ENCODE data around the gene MYO1F. TPM values are rescaled to one million over a fixed set of nuclear protein-coding genes. Genes with fewer than 3 reads are reported as not detected.
"Not testable (repeated sequence)": the region's sequence is repeated elsewhere in the genome, so short reads cannot be mapped to it uniquely, and the experiment has no call there.

Gene MYO1F
- total and polyA plus RNA-seq, 3 experiments from 2014 or later: 68.0 to 161 (median 81.3) TPM

GRCh38 chr19:8571006-8571411 lies 6.2 kb downstream of the MYO1F start:
- DNase-seq: peak; percentile 53 to 78 (median 59)
- peak overlapping the region; percentile 87 to 99 (median 94) for H3K27ac Mint-ChIP-seq
- Histone ChIP-seq H3K27ac (ENCODE audit: low read depth, low read length) (peak overlapping the region; percentile 17), H3K36me3 (ENCODE audit: insufficient read depth, low read length) (no peaks in the 10 kb centered on the region), H3K9me3 (ENCODE audit: low read length) (no peaks in the 10 kb centered on the region), H3K4me3 (ENCODE audit: low read length) (peak overlapping the region; percentile 59), H3K27me3 (ENCODE audit: insufficient read depth, low read length, poor library complexity, severe bottlenecking) (no peaks in the 10 kb centered on the region), H3K4me1 (ENCODE audit: insufficient read depth, low read length) (peaks cover 86% of the 10 kb centered on the region)
- peaks cover 0 to 3% of the 10 kb centered on the region in 2 donors for H3K27me3 Mint-ChIP-seq
- peak overlapping the region; percentile 93 to 100 (median 97) for H3K4me3 Mint-ChIP-seq
- ChIA-PET CTCF (interaction anchor here (0.7 to 11.3 kb wide), 14 partner anchors 8 to 228 kb away, joined by 3 to 191 read pairs (median 3); partner anchors contain the start of genes HNRNPM, KANK3, MARCHF2 and MYO1F), POLR2A (interaction anchor here (0.6 to 1.8 kb wide), 9 partner anchors 8 to 158 kb away, joined by 3 to 15 read pairs (median 5); partner anchors contain the start of genes HNRNPM, MARCHF2 and ZNF414)
- peaks cover 73 to 87% (median 78%) of the 10 kb centered on the region in 3 donors for H3K4me1 Mint-ChIP-seq
- H3K9me3 Mint-ChIP-seq: no peaks in the 10 kb centered on the region
- H3K36me3 Mint-ChIP-seq: peaks cover 16 to 41% (median 23%) of the 10 kb centered on the region in 3 donors

GRCh38 chr19:8569066-8569771 lies 8.0 kb downstream of the MYO1F start:
- H3K27ac Mint-ChIP-seq: peak overlapping the region; percentile 74 to 99 (median 94)
- H3K4me1 Mint-ChIP-seq: peaks cover 73 to 90% (median 78%) of the 10 kb centered on the region in 3 donors
- peak overlapping the region; percentile 63 for H3K27ac ChIP-seq (ENCODE audit: low read depth, low read length)

GRCh38 chr19:8567522-8568172 lies 9.6 kb downstream of the MYO1F start:
- DNase-seq: no peak
- ChIA-PET POLR2A (interaction anchor here (0.7 kb wide), 1 partner anchor 37 kb away, joined by 6 read pairs; no protein-coding TSS in a partner anchor), CTCF (interaction anchor here (2.0 to 11.3 kb wide), 2 partner anchors 12 to 22 kb away, joined by 8 to 191 read pairs; partner anchors contain the start of gene MYO1F)
- Histone ChIP-seq H3K9me3 (ENCODE audit: low read length) (no peaks in the 10 kb centered on the region), H3K36me3 (ENCODE audit: insufficient read depth, low read length) (no peaks in the 10 kb centered on the region), H3K27me3 (ENCODE audit: insufficient read depth, low read length, poor library complexity, severe bottlenecking) (no peaks in the 10 kb centered on the region), H3K4me3 (ENCODE audit: low read length) (no peak overlapping the region), H3K4me1 (ENCODE audit: insufficient read depth, low read length) (peaks cover 68% of the 10 kb centered on the region), H3K27ac (ENCODE audit: low read depth, low read length) (no peak overlapping the region)
- H3K9me3 Mint-ChIP-seq: no peaks in the 10 kb centered on the region
- peaks cover 11 to 32% (median 13%) of the 10 kb centered on the region in 3 donors for H3K36me3 Mint-ChIP-seq
- peaks cover 65 to 89% (median 73%) of the 10 kb centered on the region in 3 donors for H3K4me1 Mint-ChIP-seq
- H3K27ac Mint-ChIP-seq: peak overlapping the region; percentile 67 to 99 (median 94)
- H3K27me3 Mint-ChIP-seq: no peaks in the 10 kb centered on the region
- peak overlapping the region; percentile 25 to 100 (median 97) for H3K4me3 Mint-ChIP-seq

More at GRCh38 chr19:8569066-8569771, 8.0 kb downstream of the MYO1F start:
- peaks cover 0 to 3% of the 10 kb centered on the region in 2 donors for H3K27me3 Mint-ChIP-seq
- ChIA-PET POLR2A (interaction anchor here (0.6 to 1.7 kb wide), 11 partner anchors 8 to 179 kb away, joined by 3 to 14 read pairs (median 8); partner anchors contain the start of genes MYO1F, RAB11B and ZNF414), CTCF (interaction anchor here (0.9 to 11.3 kb wide), 8 partner anchors 10 to 156 kb away, joined by 3 to 191 read pairs (median 4); partner anchors contain the start of genes MARCHF2, MYO1F and ZNF414)
- H3K36me3 ChIP-seq (ENCODE audit: insufficient read depth, low read length): no peaks in the 10 kb centered on the region
- peaks cover 19 to 37% (median 23%) of the 10 kb centered on the region in 3 donors for H3K36me3 Mint-ChIP-seq
- peak overlapping the region; percentile 59 for H3K4me3 ChIP-seq (ENCODE audit: low read length)
- H3K9me3 ChIP-seq (ENCODE audit: low read length): no peaks in the 10 kb centered on the region
- no peaks in the 10 kb centered on the region for H3K9me3 Mint-ChIP-seq
- H3K27me3 ChIP-seq (ENCODE audit: insufficient read depth, low read length, poor library complexity, severe bottlenecking): no peaks in the 10 kb centered on the region
- H3K4me3 Mint-ChIP-seq: peak overlapping the region; percentile 77 to 100 (median 97)
- H3K4me1 ChIP-seq (ENCODE audit: insufficient read depth, low read length): peaks cover 81% of the 10 kb centered on the region
- peak; percentile 44 to 92 (median 74) for DNase-seq

GRCh38 chr19:8566855-8567254 lies 10.4 kb downstream of the MYO1F start:
- no peaks in the 10 kb centered on the region for H3K36me3 ChIP-seq (ENCODE audit: insufficient read depth, low read length)
- no peaks in the 10 kb centered on the region for H3K27me3 ChIP-seq (ENCODE audit: insufficient read depth, low read length, poor library complexity, severe bottlenecking)
- POLR2A ChIA-PET: interaction anchor here (0.6 to 0.7 kb wide), 2 partner anchors 36 to 373 kb away, joined by 4 to 6 read pairs; no protein-coding TSS in a partner anchor
- Mint-ChIP-seq H3K27ac (peak overlapping the region in 7 of 8 donors; percentile 23 to 95 (median 85)), H3K4me1 (peaks cover 64 to 85% (median 71%) of the 10 kb centered on the region in 3 donors), H3K27me3 (no peaks in the 10 kb centered on the region), H3K4me3 (peak overlapping the region in 6 of 7 donors; percentile 28 to 100 (median 90)), H3K36me3 (peaks cover 10 to 33% (median 13%) of the 10 kb centered on the region in 3 donors), H3K9me3 (no peaks in the 10 kb centered on the region)
- no peak overlapping the region for H3K27ac ChIP-seq (ENCODE audit: low read depth, low read length)
- no peaks in the 10 kb centered on the region for H3K9me3 ChIP-seq (ENCODE audit: low read length)
- CTCF ChIA-PET: interaction anchor here (11.3 kb wide), 1 partner anchor 12 kb away, joined by 191 read pairs; the partner anchor contains the start of gene MYO1F
- no peak overlapping the region for H3K4me3 ChIP-seq (ENCODE audit: low read length)
- peaks cover 60% of the 10 kb centered on the region for H3K4me1 ChIP-seq (ENCODE audit: insufficient read depth, low read length)
- no peak for DNase-seq

- H3K4me3 Mint-ChIP-seq: peak overlapping the region; percentile 37 to 79 (median 61)
- ChIA-PET POLR2A (interaction anchor here (0.5 to 0.7 kb wide), 2 partner anchors 16 to 115 kb away, joined by 3 to 9 read pairs; no protein-coding TSS in a partner anchor), CTCF (interaction anchor here (11.3 kb wide), 1 partner anchor 14 kb away, joined by 191 read pairs; the partner anchor contains the start of gene MYO1F)
- not testable (repeated sequence) for H3K9me3 ChIP-seq (ENCODE audit: low read length); H3K27me3 ChIP-seq (ENCODE audit: insufficient read depth, low read length, poor library complexity, severe bottlenecking); H3K27me3 Mint-ChIP-seq; H3K36me3 ChIP-seq (ENCODE audit: insufficient read depth, low read length); H3K27ac ChIP-seq (ENCODE audit: low read depth, low read length); DNase-seq; H3K9me3 Mint-ChIP-seq; H3K4me3 ChIP-seq (ENCODE audit: low read length)
- H3K4me1 ChIP-seq (ENCODE audit: insufficient read depth, low read length): peaks cover 46% of the 10 kb centered on the region
- H3K36me3 Mint-ChIP-seq: peaks cover 8 to 33% (median 9%) of the 10 kb centered on the region in 3 donors
- peak overlapping the region; percentile 77 to 96 (median 88) for H3K27ac Mint-ChIP-seq
- peaks cover 56 to 79% (median 77%) of the 10 kb centered on the region in 3 donors for H3K4me1 Mint-ChIP-seq
Observed at GRCh38 chr19:8564866-8565265, 12.4 kb downstream of the MYO1F start.

GRCh38 chr19:8561075-8561764 lies 16.0 kb downstream of the MYO1F start:
- Histone ChIP-seq H3K36me3 (ENCODE audit: insufficient read depth, low read length) (no peaks in the 10 kb centered on the region), H3K4me1 (ENCODE audit: insufficient read depth, low read length) (peaks cover 30% of the 10 kb centered on the region), H3K4me3 (ENCODE audit: low read length) (no peak overlapping the region), H3K9me3 (ENCODE audit: low read length) (no peaks in the 10 kb centered on the region), H3K27me3 (ENCODE audit: insufficient read depth, low read length, poor library complexity, severe bottlenecking) (no peaks in the 10 kb centered on the region), H3K27ac (ENCODE audit: low read depth, low read length) (no peak overlapping the region)
- Mint-ChIP-seq H3K27me3 (no peaks in the 10 kb centered on the region), H3K4me3 (peak overlapping the region in 2 of 7 donors; percentile 38 to 39), H3K4me1 (peaks cover 56 to 76% (median 70%) of the 10 kb centered on the region in 3 donors), H3K9me3 (no peaks in the 10 kb centered on the region), H3K27ac (peak overlapping the region in 7 of 8 donors; percentile 57 to 93 (median 79)), H3K36me3 (peaks cover 0 to 41% (median 8%) of the 10 kb centered on the region in 3 donors)
- ChIA-PET CTCF (interaction anchor here (5.0 kb wide), 1 partner anchor 19 kb away, joined by 43 read pairs; no protein-coding TSS in a partner anchor), POLR2A (no interaction called here)
- DNase-seq: no peak

- Histone ChIP-seq H3K4me3 (ENCODE audit: low read length) (no peak overlapping the region), H3K27ac (ENCODE audit: low read depth, low read length) (no peak overlapping the region), H3K27me3 (ENCODE audit: insufficient read depth, low read length, poor library complexity, severe bottlenecking) (no peaks in the 10 kb centered on the region), H3K9me3 (ENCODE audit: low read length) (no peaks in the 10 kb centered on the region), H3K36me3 (ENCODE audit: insufficient read depth, low read length) (peaks cover 5% of the 10 kb centered on the region), H3K4me1 (ENCODE audit: insufficient read depth, low read length) (peaks cover 19% of the 10 kb centered on the region)
- POLR2A ChIA-PET: interaction anchor here (1.0 to 1.7 kb wide), 4 partner anchors 11 to 44 kb away, joined by 3 to 8 read pairs (median 4); partner anchors contain the start of genes MYO1F and ZNF414
- Mint-ChIP-seq H3K27me3 (peaks cover 0 to 2% of the 10 kb centered on the region in 2 donors), H3K4me3 (peak overlapping the region in 5 of 7 donors; percentile 8 to 60 (median 39)), H3K4me1 (peaks cover 41 to 61% (median 48%) of the 10 kb centered on the region in 3 donors), H3K9me3 (no peaks in the 10 kb centered on the region), H3K36me3 (peaks cover 0 to 52% (median 8%) of the 10 kb centered on the region in 3 donors), H3K27ac (peak overlapping the region; percentile 71 to 94 (median 90))
- DNase-seq: no peak
- CTCF ChIA-PET: interaction anchor here (1.1 to 5.0 kb wide), 2 partner anchors 18 to 22 kb away, joined by 4 to 43 read pairs; no protein-coding TSS in a partner anchor
Observed at GRCh38 chr19:8558325-8558724, 18.9 kb downstream of the MYO1F start.

All from CD8-positive, alpha-beta memory T cell (primary cell).